ENCODE results near the gene TAF11L12. TPM values are rescaled to one million over a fixed set of nuclear protein-coding genes. Genes with fewer than 3 reads are reported as not detected.

TAF11L12 gene
- total and polyA plus RNA-seq, 2 of the 8 experiments (the other 6 are each of a cell fraction or from before 2014, with no cell fraction given) = not detected

GRCh38 chr5:17604951-17605350, 5.2 kb upstream of the TAF11L12 start:
- Histone ChIP-seq H2BK120ac (replicated peaks; ENCODE audit: low read depth, low read length) (no peak overlapping the region), H3K9ac (replicated peaks in 1 of 4; ENCODE audit: extremely low read depth in 1 of 4, low read depth in 3 of 4, low read length in 3 of 4) (no peak overlapping the region), H4K91ac (replicated peaks; ENCODE audit: insufficient read length, low read length) (no peak overlapping the region), H3K36me3 (ENCODE audit: control insufficient read depth in 2 of 4, insufficient read depth in 4 of 4, low read length in 3 of 4) (no peaks in the 10 kb centered on the region), H3K79me2 (ENCODE audit: control insufficient read depth in 1 of 2, insufficient read depth in 2 of 2, low read length in 2 of 2) (no peaks in the 10 kb centered on the region), H2BK15ac (ENCODE audit: low read length) (no peak overlapping the region), H2BK12ac (ENCODE audit: low read depth, low read length) (no peak overlapping the region), H3K56ac (replicated peaks; ENCODE audit: insufficient read length, low read depth, low read length) (no peak overlapping the region), H3K79me1 (ENCODE audit: low read depth, low read length) (no peaks in the 10 kb centered on the region), H3K27ac (ENCODE audit: low read depth, low read length) (no peak overlapping the region), H2BK5ac (ENCODE audit: low read depth, low read length) (no peak overlapping the region), H3K4me3 (ENCODE audit: extremely low read depth in 1 of 4, insufficient read depth in 2 of 4, low read depth in 3 of 4, low read length in 4 of 4) (no peak overlapping the region), H3K9me3 (ENCODE audit: insufficient read depth in 2 of 2, low read depth in 1 of 2, low read length in 1 of 2) (no peaks in the 10 kb centered on the region), H2AFZ (ENCODE audit: low read length) (no peak overlapping the region), H3K23ac (ENCODE audit: insufficient read length) (no peak overlapping the region), H3K4me2 (ENCODE audit: insufficient read depth in 1 of 2, low read depth in 2 of 2, low read length in 2 of 2) (no peak overlapping the region), H3K4me1 (replicated peaks in 1 of 4; ENCODE audit: control insufficient read depth in 3 of 4, insufficient read depth in 4 of 4, low read length in 3 of 4) (no peaks in the 10 kb centered on the region), H4K5ac (ENCODE audit: insufficient read length, low read depth, low read length) (no peak overlapping the region), H2BK20ac (ENCODE audit: low read length) (no peak overlapping the region), H2AK5ac (ENCODE audit: low read depth, low read length) (no peak overlapping the region), H3K23me2 (ENCODE audit: low read depth, low read length) (no peaks in the 10 kb centered on the region), H4K20me1 (replicated peaks in 1 of 2; ENCODE audit: control insufficient read depth in 1 of 2, insufficient read depth in 2 of 2, low read length in 2 of 2) (no peaks in the 10 kb centered on the region), H4K8ac (ENCODE audit: extremely low read depth, insufficient read depth, low read length) (no peak overlapping the region), H3K18ac (ENCODE audit: extremely low read depth, low read length) (no peak overlapping the region), H3K27me3 (replicated peaks in 1 of 4; ENCODE audit: control insufficient read depth in 3 of 4, extremely low read depth in 1 of 4, insufficient read depth in 3 of 4, low read length in 3 of 4) (no peaks in the 10 kb centered on the region), H3K14ac (ENCODE audit: insufficient read length) (no peak overlapping the region), H3K4ac (replicated peaks; ENCODE audit: insufficient read length, low read depth, low read length) (no peak overlapping the region)
- ChIA-PET POLR2A (ENCODE audit: partially characterized antibody) (no interaction called here), CTCF (ENCODE audit: partially characterized antibody) (no interaction called here)
- DNase-seq (ENCODE audit: low read depth in 1 of 2, low spot score in 2 of 2) = no peak
- WGBS, 2 experiments (ENCODE audit: extremely low coverage in 1 of 2, insufficient coverage in 1 of 2, insufficient read length in 1 of 2, insufficient replicate concordance in 2 of 2, low coverage in 1 of 2, low lambda C conversion rate in 2 of 2, missing lambda C conversion rate in 1 of 2) = 96% methylated on average over 14 of the region's 14 CpGs; no CpG with 5 or more reads in 1 of the 2 experiments
- FAIRE-seq = no peak
- no peak for TF ChIP-seq SP2 (IDR thresholded peaks at IDR 0.05; ENCODE audit: low read length)
- no peak for TF ChIP-seq CHD1 (IDR thresholded peaks at IDR 0.05; ENCODE audit: low read depth, low read length)
- no peak for TF ChIP-seq SP1 (IDR thresholded peaks at IDR 0.05; ENCODE audit: low read depth, low read length)
- TF ChIP-seq BRCA1 (IDR thresholded peaks at IDR 0.05; ENCODE audit: low read depth, low read length) = no peak
- no peak for TF ChIP-seq CBX8 (IDR thresholded peaks at IDR 0.05; ENCODE audit: borderline replicate concordance, low read depth, low read length)
- TF ChIP-seq CTCF (IDR thresholded peaks at IDR 0.05; ENCODE audit: control extremely low read depth in 1 of 3, insufficient read depth in 1 of 3, low read depth in 1 of 3, low read length in 3 of 3) = no peak
- TF ChIP-seq MAX (IDR thresholded peaks at IDR 0.05) = no peak
- no peak for TF ChIP-seq POLR2AphosphoS5 (IDR thresholded peaks at IDR 0.05; ENCODE audit: low read depth, low read length)
- TF ChIP-seq KDM5A (IDR thresholded peaks at IDR 0.05; ENCODE audit: low read length) = no peak
- no peak for TF ChIP-seq RNF2 (IDR thresholded peaks at IDR 0.05; ENCODE audit: borderline replicate concordance, low read depth, low read length, missing control alignments, poor library complexity, severe bottlenecking)
- no peak for TF ChIP-seq SIX5 (IDR thresholded peaks at IDR 0.05; ENCODE audit: low read depth, low read length)
- TF ChIP-seq KDM1A (IDR thresholded peaks at IDR 0.05; ENCODE audit: borderline replicate concordance, low read length) = no peak
- TF ChIP-seq ASH2L (IDR thresholded peaks at IDR 0.05; ENCODE audit: low read length) = no peak

Data from H1 (cell line).